ACHN (cell line): ENCODE measurements around the gene THSD4.

Experiments
- DNase-seq: peaks from one replicate; pipeline ENCODE4 v3.0.0-alpha.2; 2015
- in situ Hi-C: cut with HindIII; loops from 2 replicates; pipeline ENCODE4 v1.10.0; 2017; ENCODE audit warnings: low sequenced_read_pairs, low pct_ligation_motif_present, low pct_unique_long_range_greater_than_20kb

The THSD4 gene

GRCh38 chr15:71779073-71779797 lies 664.0 kb downstream of the THSD4 start:
- DNase-seq = no peak
- in situ Hi-C loops = no loop called here

- in situ Hi-C loops = no loop called here
- peak; percentile 64 for DNase-seq
Measured at GRCh38 chr15:71780115-71780976, 665.1 kb downstream of the THSD4 start.

DNA sequence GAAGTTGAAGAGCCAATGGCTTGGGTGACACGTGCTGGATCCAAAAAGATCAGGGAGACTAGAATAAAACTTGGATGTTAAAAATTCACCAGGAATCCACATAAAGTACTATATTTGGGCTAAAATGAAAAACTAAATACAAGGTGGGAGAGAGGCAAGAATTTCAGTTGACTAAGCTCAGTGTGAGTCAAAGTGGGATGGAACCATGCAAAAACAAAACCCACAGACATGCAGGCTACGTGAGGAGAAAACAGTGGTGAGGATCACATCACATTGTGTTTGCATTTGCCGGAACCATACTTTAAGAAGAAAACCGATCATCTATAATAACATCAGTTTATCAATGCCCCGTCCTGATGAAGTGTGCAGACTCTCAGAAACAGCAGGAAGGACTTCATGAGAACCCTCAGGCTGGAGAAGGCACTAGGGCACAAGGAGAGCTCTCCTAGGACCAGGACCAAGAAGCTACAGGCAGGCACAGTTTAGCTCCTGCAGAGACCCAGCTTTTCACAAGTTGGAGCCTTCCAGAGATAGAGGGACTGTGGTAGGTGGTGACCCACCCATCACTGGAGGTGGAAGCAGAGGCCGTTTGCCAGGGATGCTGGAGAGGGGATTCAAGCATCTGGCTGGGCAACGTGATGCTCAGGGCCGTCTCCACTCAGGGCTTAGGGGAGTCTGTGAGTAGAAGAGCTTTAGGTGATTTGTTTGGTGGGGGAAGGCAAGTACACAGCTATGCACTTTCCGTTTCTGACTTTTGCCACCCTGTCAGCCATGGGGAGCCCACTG lies 666.1 kb downstream of the THSD4 start:
- in situ Hi-C loops = no loop called here
- DNase-seq = no peak

DNA sequence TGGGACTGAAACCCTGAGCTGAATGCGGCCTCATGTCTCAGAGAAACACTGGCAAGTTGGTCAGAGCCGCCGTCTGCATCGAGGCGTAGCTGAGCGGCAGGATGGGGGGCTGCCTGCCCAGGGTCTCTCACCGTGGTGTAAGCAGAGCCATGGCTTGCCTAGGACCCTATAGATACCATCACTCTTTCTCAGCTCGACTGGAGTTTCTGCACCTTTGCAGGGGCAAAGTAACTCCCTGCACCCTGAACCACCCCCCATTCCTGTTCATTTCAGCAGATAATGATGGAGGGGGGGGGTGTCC lies 666.6 kb downstream of the THSD4 start:
- in situ Hi-C loops = no loop called here
- DNase-seq = no peak

DNA sequence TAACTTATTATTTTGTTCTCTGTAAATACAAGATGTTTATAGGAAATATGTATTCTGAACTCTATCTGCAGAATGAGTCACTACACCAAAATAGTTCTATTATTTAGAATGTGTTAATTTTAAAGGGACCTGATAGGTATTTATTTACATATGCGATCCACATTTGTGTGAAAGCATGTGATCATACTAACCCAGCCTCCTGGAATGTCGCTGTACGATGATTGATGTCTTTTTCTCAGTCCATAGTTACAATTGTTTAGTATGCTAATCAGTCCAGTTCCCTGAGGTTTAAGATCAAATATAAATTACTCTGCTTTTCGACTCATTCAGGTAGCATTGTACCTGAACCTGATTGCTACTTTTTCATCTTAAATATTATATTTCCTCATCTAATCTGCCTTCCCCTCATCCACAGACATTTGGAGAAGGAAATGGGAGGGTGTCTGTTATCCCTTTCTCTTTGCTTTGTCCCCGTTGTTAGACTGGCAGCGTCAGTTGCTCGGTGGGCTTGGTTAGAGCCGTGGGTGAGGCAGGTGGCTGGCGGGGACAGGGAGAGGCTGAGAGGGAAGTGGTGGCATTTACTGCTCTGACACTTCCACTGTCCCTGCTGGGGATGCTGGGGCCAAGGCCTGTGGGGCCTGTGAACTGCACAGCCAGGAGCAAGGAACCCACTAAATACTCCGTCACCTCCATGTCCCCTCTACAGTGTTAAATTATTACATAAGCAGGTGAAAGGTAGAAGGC lies 667.3 kb downstream of the THSD4 start:
- in situ Hi-C loops = no loop called here
- DNase-seq = no peak

- DNase-seq = no peak
- in situ Hi-C loops = no loop called here
Measured at GRCh38 chr15:71784719-71785118, 669.4 kb downstream of the THSD4 start.

DNA sequence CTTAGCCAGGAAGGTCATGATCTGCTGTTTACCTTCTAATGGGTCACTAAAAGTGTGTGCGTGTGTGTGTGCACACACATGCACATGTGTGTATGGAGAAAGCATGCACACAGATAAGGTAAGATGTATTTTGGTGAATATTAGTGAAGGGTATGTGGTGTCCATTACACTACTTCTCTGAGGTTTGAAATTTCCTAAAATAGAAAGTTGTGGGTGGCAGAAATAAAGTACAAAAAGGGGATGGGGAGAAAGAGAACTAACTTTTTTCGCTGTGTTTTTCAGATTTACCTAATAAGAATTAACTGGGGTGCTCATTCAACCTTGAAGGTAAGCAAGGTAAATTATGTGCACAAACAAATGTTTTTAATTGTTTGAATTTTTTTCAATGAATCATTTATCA lies 670.7 kb downstream of the THSD4 start:
- DNase-seq = no peak
- in situ Hi-C loops = no loop called here

DNA sequence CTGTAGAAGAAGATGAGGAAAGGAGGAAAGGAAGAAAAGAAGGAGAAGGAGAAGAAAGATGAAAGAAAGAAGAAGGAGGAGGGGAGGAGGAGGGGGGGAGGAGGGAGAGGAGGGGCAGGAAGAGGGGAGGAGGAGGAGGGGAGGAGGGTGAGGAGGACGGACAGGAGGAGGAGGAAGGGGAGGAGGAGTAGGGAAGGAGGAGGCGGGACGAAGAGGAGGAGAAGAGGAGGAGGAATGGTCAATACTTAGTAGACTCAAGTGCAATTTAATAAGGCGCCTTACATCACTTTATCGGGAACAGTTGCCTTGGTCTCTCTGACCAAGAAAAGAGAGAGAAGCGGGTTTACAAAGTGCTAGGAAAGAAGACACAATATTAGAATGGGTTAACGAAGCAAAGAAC lies 671.4 kb downstream of the THSD4 start:
- DNase-seq = no peak
- in situ Hi-C loops = no loop called here

DNA sequence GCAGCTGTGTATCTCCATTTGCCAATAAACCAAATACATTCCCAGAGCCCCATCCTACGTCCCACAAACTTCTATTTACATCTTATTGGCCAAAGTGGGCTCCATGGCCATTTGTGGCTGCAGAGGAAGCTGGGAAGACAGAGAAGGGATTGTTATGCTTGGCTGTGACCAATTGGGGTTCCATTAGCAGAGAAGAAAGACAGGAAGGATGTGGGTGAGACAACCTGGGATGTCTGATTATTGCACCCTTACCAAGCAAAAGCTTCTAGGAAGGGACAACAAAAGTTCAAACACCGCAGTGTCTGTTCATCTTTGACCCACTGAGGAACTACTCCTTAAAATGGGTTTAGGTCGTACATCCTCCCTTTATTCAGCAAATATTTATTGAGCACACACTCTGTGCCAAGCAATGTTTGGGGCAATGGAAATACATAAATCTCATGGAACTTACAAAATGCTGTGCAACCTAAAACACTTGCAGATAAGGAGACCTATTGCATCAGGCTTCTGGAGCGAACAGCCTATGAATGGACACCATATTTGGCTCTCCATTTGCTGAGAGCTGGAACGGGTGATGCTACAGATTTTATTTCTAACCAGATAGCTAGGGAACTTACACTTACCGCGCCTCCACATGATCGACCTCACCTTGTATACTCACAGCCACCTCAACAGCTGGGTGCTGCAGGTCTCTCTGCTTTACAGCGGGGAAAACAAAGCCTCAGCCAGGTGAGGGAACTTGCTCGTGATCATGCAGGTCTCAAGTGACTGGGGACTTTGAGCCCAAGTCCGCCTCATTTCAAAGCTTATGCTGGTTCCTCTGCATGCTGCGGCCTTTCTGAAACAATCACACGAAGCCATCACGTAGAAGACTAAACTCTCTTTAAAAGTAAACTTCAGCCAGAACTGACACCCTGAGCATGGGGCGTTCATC lies 673.6 kb downstream of the THSD4 start:
- DNase-seq = no peak
- in situ Hi-C loops = no loop called here

DNA sequence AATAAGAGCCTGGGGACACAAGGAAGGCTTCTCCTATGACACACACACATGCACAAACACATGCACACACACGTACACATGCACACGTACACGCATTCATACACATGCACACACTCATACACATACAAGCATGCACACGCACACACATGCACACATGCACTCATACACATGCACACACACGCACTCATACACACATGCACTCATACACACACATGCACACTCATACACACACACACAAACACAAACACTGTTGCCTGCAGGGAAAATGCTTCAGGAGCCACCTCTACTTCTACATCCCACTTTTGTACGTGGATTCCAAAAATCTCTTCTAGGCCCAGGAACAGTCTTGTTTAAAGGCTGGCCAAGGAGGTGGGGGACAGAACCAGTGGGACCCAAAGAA lies 674.3 kb downstream of the THSD4 start:
- in situ Hi-C loops = no loop called here
- DNase-seq = no peak

DNA sequence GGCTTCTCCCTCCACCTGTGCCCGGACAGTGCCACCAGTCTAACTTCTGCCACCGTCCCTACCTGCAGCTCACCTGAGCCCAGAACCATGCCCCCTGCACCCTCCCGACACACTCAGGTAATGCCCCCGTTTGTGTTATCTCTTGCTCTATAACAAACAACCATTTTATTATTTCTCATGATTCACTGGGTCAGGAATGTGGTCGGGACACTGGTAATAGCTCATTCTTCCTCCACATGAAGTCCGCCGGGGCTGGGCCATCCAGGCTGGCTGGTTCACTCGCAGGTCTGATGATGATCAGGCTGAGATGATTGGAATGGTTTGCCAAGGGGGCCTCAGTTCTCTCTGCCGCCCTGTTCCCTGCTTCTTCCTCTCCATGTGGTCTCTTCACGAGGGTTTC lies 674.8 kb downstream of the THSD4 start:
- in situ Hi-C loops = no loop called here
- no peak for DNase-seq

DNA sequence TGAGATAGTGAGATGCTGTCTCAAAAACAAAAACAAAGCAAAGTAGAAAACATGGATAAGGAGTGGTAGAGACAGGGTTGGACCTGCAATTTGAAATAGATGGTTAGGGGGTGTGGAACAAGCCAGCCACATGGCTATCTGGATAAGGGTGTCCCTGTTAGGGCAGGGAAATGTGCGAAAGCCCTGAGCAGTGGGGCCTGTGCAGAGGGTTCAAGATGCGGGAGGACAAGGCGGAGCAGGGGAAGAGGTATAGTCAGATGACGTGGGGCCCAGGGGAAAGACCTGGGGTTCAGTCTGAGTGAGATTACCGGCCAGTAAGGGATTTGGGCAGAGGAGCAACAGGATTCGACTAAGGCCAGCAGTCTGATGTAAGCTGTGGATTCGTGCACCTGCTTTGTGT lies 676.7 kb downstream of the THSD4 start:
- in situ Hi-C loops = no loop called here
- DNase-seq = no peak

GRCh38 chr15:71792521-71792920 lies 677.2 kb downstream of the THSD4 start:
- in situ Hi-C loops = no loop called here
- no peak for DNase-seq

GRCh38 chr15:71798641-71799040 lies 683.4 kb downstream of the THSD4 start:
- in situ Hi-C loops = no loop called here
- DNase-seq = no peak

DNA sequence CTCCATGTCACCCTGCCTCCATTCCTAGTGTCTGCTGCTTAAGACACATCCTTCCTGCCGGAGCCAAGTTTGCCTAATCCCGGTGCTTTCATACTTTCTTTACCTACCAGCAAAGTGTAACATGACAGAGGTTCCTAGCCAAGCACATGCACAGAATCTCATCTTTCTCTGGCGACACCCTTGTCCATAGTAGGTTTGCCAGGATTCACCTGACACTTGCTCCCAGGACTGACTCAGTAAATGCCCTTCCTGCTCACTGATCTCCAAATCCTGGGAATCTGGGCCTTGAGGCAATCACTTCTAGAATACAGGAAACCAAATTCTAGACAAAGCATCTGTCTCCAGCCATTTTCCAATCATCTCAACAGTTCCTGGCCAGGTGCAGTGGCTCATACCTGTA lies 684.9 kb downstream of the THSD4 start:
- in situ Hi-C loops = no loop called here
- peak; percentile 64 for DNase-seq

- DNase-seq = peak; percentile 80
- in situ Hi-C loops = no loop called here
Measured at GRCh38 chr15:71800835-71801745, 685.8 kb downstream of the THSD4 start.
